GM19438 (cell line): ENCODE measurements around the gene PTPRN.

Experiments used
- ATAC-seq: cut with Tn5 transposase; IDR thresholded peaks from one replicate; pipeline ENCODE4 v1.9.1; 2021; ENCODE audit warnings: low read depth; ENCODE audit not compliant: unreplicated experiment

The PTPRN gene

DNA sequence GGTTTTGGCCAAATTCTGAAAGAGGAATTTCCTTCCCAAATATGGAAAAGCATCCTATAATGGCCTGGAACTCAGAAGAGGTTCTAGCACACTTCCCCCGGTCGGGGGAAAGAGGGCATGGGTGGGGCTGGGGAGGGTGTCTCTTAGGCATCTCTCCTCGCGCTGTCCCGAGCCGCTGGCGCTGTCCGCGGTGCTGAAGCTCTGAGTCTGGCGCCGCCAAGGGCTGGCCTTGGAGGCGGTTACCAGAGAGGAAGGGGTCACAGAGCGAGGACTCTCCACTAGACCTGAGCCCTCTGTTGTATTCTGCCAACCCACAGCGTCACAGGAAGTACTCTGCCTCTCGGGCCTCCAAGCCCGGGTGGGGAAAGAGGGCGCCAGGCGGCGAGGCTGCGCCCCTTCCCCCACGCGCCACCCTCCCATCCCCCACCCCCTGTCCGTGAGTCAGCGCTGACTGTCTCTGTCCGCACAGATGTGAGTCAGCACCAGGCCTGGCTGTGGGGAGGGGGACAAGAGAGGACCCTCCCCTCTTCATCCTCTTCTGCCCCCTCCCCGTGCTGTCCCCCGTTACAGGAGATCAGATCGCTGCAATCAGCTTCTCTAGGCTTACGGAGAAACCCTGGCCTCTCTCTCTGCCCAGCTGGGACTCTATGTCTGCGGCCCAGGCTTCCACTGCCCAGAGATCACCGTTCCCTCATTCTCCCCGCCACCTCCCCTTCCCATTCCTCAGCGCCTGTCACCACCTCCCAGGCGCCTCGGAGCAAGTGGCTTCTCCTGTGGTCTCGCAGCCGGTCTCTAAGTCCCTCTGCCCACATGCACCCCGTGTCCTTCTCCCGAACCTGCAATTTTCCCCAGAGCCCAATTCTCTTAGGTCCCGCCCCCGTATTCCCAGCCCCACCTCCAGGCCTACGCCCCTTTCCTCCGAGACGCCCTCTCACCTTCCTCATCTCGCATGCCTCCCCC lies 779 bp downstream of the PTPRN start:
- no peak for ATAC-seq

- no peak for ATAC-seq
These were observed 3.2 kb downstream of the PTPRN start for GRCh38 chr2:219306047-219306446.

GRCh38 chr2:219304223-219304622 lies 5.0 kb downstream of the PTPRN start:
- ATAC-seq: no peak

GRCh38 chr2:219302412-219302968 lies 6.7 kb downstream of the PTPRN start:
- no peak for ATAC-seq

DNA sequence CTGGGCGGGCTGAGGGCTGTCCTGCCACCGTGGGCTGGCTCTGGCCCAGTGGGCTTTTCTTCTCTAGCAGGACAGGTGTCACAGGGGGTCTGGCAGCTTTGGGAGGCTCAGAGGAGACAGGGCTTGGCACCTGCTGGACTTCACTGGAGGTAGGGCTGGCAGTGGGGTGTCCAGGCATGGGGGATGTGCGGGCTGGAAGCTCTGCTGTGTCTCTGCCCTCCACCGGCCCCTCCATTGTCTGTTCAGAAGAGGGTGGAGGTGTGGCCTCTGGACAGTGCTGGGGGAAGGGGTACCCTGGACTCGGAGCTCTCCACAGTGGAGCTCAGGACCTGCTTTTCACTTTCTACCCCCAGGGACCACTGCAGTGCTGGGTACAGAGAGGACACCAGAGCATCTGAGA lies 9.2 kb downstream of the PTPRN start:
- ATAC-seq: no peak

- no peak for ATAC-seq
These were observed 9.8 kb downstream of the PTPRN start for GRCh38 chr2:219299372-219299760.

DNA sequence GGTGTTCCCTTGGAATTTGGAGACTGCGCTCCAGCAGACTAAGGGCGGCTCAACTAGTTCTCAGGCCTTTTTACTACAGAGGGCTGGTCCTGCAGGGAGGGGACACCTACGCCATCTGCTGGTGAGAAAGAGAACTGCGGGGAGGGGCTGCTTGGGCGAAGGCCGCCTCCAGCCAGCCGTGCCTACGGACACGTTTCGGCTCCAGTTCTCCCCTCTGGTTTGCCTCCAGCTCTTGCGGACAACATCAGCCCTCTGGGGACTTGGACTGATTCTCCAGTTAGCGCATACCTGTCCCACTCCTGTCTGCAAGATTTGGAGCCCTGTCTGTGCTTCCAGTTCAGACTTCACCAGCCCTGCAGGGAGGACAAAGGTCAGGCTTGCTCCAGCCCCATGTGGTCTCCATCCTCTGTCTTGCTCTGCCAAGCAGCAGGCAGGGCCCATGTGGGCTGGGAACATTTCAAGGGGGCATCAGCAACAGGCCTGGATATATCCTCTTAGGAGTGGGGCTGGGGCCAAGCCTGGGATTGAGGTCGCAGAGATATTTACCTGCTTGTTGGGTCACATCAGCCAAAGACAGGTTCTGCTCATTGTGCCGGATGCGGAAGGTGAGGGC lies 10.3 kb downstream of the PTPRN start:
- ATAC-seq: no peak

DNA sequence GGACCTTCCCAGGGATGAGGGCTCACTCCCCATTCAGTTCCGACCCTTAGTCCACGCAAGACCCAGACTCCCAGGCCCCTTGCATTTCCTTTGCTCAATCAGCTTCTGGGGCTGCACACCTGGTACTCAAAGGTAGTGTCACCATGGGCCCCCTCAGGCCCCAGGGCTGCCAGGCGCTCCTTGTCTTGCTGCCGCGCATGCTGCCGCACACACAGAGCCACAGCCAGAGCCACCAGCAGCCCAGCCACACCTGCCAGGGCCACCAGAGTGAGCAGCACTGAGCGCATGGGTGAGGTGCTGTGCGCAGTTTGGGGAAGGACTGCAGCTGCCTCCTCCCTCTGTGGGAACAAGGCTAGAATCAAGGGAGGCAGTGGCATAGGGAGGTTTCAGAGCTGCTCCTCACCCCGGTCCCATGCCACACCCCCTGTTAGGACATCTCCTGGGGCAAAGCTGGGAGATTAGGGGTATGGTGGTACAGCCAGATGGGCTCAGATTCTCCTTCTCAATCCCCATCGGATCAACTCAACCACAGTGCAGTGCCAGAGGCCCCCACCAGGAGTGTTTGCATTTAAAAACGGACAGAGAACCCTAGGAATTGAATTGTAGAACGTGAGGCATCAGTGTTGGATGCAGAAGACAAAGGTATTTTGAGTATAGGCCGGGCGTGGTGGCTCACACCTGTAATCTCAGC lies 11.3 kb downstream of the PTPRN start:
- no peak for ATAC-seq

DNA sequence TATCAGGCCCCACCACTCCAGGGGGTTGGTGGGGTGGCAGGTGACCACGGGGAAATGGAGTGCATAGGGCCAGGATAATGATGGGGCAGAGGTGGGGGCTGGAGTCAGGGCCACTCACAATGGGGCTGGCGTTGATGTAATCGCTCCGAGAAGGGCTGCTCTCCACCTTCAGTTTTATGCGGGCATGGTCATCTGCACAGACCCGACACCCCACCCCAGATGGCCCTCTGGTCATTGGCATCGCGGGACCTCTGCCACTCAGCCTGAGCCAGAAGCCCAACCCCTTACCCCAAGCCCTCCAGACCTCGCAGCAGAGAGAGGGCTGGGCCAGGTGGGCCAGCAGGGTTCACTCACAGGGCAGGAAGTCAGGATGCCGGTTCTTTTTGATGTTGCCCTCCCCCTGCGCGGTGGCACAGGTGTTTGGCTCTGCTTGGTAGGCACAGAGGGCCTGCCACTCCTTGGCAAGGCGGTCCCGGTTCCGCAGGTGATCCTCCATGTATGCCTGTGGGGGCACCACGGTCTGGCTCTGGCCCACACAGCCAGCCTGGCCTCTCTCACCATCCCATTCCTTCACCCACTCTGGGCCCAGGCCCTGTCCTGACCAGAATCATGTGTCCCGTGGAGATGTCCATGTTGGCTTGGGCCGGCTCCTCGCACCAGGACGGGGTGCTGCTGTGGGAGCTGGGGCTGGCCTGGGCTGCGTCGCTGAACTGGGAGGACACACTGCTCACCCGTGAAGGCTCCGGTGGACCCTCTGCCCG lies 12.4 kb downstream of the PTPRN start:
- no peak for ATAC-seq

- no peak for ATAC-seq
These were observed 13.1 kb downstream of the PTPRN start for GRCh38 chr2:219296142-219296541.

DNA sequence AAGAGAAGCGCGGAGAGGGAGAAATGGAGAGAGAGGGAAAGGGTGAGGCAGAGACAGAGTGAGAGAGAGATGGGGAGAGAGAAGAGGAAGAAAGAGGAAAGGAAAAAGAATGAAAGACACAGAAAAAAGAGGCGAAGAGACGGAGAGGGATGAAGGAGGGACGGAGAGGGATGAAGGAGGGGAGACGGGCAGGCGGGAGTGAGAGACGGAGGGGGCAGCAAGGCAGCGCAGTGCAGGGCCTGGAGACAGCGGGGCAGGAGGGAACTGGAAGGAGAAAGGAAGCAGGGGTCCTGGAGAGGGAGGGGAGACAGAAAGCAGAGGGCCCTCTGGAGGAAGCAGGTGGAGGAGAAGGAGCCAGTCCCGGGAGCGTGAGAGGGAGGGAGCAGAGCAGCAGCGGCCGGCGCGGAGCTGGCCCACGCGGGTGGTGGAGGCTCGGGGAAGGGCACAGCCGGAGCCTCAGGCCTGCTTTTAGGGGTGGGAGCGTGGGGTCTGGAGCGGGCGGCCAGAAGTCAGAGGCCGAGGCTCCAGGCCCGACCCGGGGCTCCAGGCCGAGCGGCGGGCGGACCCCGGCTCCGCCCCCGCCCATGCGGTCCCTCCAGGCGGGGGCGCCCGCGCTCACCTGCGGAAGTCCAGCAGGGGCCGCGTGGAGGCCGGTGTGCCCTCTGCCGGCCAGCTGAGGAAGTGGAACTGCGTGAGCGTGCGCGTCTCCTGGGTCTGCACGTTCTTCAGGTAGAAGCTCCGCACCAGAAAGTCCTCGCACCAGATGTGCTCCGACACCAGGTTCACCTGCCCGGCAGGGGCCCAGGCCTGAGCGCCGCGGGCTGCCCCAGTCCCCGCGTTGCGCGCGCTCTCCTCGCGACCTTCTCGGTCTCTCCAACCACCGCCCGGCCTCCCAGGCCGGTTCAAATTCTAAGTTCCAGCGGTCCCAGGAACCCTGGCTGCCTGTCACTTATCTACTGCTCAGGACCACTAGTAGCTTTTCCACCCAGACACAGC lies 14.5 kb downstream of the PTPRN start:
- ATAC-seq: peak; percentile 88

GRCh38 chr2:219293736-219294231 lies 15.4 kb downstream of the PTPRN start:
- ATAC-seq: no peak

- ATAC-seq: no peak
These were observed 16.6 kb downstream of the PTPRN start for GRCh38 chr2:219292616-219293015.

DNA sequence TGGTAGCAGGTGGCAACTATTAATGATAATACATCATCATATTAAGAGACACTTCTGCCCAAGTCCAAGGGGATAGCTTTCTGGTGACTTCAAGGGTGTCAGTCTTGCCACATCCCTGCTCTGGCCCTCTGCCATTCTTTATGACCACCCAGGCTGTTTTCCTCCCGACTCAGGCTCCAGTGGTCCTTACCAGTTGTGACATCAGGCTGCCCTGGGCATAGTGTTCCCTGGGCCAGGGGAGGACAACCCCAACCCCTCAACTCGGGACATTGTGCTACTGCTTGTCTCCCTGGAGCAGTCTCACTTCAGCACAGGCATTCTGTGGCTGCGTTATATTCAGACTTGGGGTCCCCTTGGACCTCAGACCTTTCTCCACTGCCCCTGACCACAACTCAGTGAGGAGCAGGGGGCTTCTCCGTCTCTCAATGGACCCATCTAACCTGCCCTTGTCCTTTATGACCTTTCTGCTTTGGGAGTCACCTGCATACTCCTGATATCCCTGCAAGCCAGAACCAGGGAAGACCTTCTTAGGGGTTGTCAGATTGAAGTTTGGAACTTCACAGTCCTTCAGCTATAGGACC lies 17.2 kb downstream of the PTPRN start:
- ATAC-seq: no peak

- ATAC-seq: no peak
These were observed 17.8 kb downstream of the PTPRN start for GRCh38 chr2:219291394-219291793.

DNA sequence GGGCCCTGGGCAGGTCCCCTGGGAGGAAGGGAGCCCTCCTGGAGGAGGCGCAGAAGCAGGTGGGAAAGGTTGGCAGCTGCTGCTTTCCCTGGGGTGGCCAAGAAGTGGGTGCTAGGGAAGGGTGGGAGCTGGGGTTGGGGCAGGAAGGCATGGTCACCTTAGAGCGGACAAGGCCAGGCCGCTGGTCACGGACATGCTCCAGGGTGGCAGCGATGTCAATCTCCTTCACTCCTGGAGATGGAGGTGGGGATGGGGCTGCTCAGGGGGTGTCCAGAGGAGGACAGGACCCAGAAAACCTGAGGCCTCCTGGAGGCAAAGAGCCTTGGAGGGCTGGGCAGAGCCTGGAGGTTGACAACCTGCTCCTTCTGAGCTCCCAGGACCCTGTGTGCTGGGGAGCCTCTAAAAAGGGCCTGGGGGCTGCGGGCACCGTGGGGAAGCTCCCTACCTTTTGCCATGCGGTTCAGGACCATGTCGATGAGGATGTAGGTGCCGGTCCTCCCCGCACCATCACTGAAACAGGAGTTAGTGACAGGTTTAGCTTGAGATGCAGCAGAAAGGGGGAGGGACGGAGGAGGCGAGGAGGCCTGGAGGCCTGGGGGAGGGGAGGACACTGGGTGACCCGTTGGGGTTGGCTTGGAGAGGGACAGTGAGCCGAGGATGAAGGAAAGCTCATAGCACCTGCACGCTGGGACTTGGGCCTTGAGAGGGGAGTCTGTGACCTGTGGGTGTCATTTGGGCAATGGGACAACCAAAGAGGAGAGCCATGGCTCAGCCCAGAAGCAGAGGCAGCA lies 18.6 kb downstream of the PTPRN start:
- ATAC-seq: no peak

DNA sequence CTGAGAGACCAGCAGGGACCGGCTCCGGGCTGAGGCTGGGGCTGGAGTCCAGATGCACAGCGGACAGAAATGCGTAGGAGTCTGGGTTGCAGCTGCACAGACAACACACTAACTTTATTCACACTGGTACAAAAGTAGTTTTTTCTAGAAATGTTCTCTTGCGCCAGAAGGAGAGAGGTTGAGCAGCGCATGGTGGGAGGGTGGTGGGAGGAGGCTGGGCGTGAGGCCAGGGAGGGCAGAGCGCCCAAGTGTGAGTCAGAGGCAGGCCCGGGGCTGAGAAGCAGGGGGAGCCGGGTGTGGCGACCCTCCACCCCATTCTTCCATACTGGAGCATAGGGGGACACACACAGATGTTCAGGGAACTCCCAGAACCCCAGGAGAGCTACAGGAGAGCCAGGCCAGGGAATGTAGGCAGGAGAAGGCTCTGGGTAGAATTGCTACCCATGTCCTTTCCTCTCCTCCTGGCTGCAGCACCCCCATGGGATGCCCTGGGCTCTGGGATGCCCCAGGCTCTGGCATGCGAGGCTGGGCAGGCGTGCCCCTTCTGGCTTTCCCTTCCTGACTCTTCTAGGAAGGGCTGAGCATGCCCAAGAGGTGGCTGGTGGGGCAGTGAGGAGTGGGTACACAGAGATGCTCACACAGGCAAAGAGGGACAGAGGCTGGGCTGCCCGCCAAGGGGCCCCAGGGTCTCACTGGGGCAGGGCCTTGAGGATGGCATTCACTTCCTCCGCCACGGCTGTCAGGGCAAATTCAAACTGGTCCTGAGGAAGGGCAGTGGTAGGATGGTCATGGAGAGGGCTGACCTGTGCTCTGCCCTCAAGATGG lies 19.5 kb downstream of the PTPRN start:
- ATAC-seq: no peak
